HCT116 (cell line): Measurements from ENCODE around the gene MAP4. TPM values are rescaled to one million over a fixed set of nuclear protein-coding genes. Genes with fewer than 3 reads are reported as not detected.

Source experiments
- ATAC-seq: fragments of 200-7000 bp; cut with Tn5 transposase; 2 replicates; pipeline ENCODE4 v1.9.1; 2020; ENCODE audit warnings: mild to moderate bottlenecking, moderate library complexity
- BruUV-seq: library from RNA; stranded (reverse); fragments of 400-500 nt; replicated peaks from 2 replicates; lab custom pipeline; 2021; lab: Mats Ljungman, UMichigan
- CTCF ChIA-PET: fragments of 300-600 bp; sonication (Branson Sonifier 250); formaldehyde crosslinking; loops from one replicate; lab custom pipeline; 2021; ENCODE audit warnings: antibody characterized with exemption; lab: Charles Lee
- POLR2A ChIA-PET: fragments of 300-600, 350-600 bp; sonication (Branson Sonifier 250); formaldehyde crosslinking; loops from one replicate; lab custom pipeline; 2021; ENCODE audit warnings: antibody characterized with exemption; lab: Charles Lee
- RAD21 ChIA-PET, 2 experiments: fragments of 300-600 bp; sonication (Branson Sonifier 250); formaldehyde crosslinking; loops; one replicate each; lab custom pipeline; 2023; ENCODE audit warnings: low total read pairs in 2 of 2; ENCODE audit not compliant: uncharacterized antibody in 2 of 2, unreplicated experiment in 2 of 2, low non-redundant PET in 1 of 2; lab: Charles Lee
- DNase-seq: peaks from one replicate; pipeline ENCODE4 v3.0.0-alpha.2; 2010; ENCODE audit warnings: low read depth, low spot score
- H2AFZ ChIP-seq: fragments of 200-600 bp; shearing (Covaris generic), sonication (generic); 2 replicates; pipeline ENCODE4 v1.6.1; 2017; ENCODE audit warnings: low read depth, mixed run types, mixed read lengths, antibody characterized with exemption, low read length; ENCODE audit not compliant: poor library complexity, severe bottlenecking
- H3K27ac ChIP-seq: 2 replicates; pipeline ENCODE4 v1.5.1; 2012; ENCODE audit warnings: low read depth, low read length
- H3K27me3 ChIP-seq: fragments of 200-600 bp; sonication (generic); 2 replicates; pipeline ENCODE4 v1.6.1; 2016; ENCODE audit warnings: mixed run types, low read length, mixed read lengths; ENCODE audit not compliant: insufficient read depth
- H3K36me3 ChIP-seq, 2 experiments: fragments of 200-500 bp in 1 of 2; fragments of 200-600 bp in 1 of 2; sonication (Bioruptor generic) in 1 of 2; sonication (generic) in 1 of 2; 2 replicates each; pipeline versions ENCODE4 v1.5.1 to v1.6.1; 2014 to 2016; ENCODE audit warnings: low read length in 2 of 2, inconsistent platforms in 1 of 2, mixed read lengths in 1 of 2, mixed run types in 1 of 2; ENCODE audit not compliant: insufficient read depth in 2 of 2, control insufficient read depth in 1 of 2
- H3K4me1 ChIP-seq, 2 experiments: fragments of 200-600 bp in 1 of 2; sonication (generic) in 1 of 2; 2 replicates each; pipeline versions ENCODE4 v1.5.1 to v1.6.1; 2012 to 2017; ENCODE audit warnings: low read length in 2 of 2, inconsistent platforms in 1 of 2, mild to moderate bottlenecking in 1 of 2, mixed read lengths in 1 of 2, mixed run types in 1 of 2, moderate library complexity in 1 of 2; ENCODE audit not compliant: insufficient read depth in 2 of 2, control insufficient read depth in 1 of 2
- H3K4me2 ChIP-seq: fragments of 200-600 bp; sonication (generic); 2 replicates; pipeline ENCODE4 v1.6.1; 2017; ENCODE audit warnings: mixed run types, low read length, mixed read lengths
- H3K4me3 ChIP-seq, 2 experiments: fragments of 200-600 bp in 1 of 2; sonication (generic) in 1 of 2; replicated peaks in 1 of 2; 2 replicates each; pipeline ENCODE4 v1.5.1; 2011 to 2016; ENCODE audit warnings: low read length in 2 of 2, control low read depth in 1 of 2, low read depth in 1 of 2, mild to moderate bottlenecking in 1 of 2, mixed read lengths in 1 of 2, mixed run types in 1 of 2
- H3K79me2 ChIP-seq: fragments of 200-600 bp; sonication (generic); 2 replicates; pipeline ENCODE4 v1.6.1; 2017; ENCODE audit warnings: mild to moderate bottlenecking, mixed run types, low read length, moderate library complexity, mixed read lengths; ENCODE audit not compliant: insufficient read depth
- H3K9ac ChIP-seq: fragments of 200-600 bp; sonication (generic); 2 replicates; pipeline ENCODE4 v1.6.1; 2016; ENCODE audit warnings: low read length, mixed read lengths
- H3K9me2 ChIP-seq: fragments of 200-600 bp; sonication (generic), shearing (Covaris generic); 2 replicates; pipeline ENCODE4 v1.6.1; 2017; ENCODE audit warnings: mixed run types, mild to moderate bottlenecking, moderate library complexity; ENCODE audit not compliant: insufficient read depth
- H3K9me3 ChIP-seq, 2 experiments: fragments of 200-500 bp in 1 of 2; fragments of 200-600 bp in 1 of 2; sonication (Bioruptor generic) in 1 of 2; sonication (generic) in 1 of 2; 2 replicates each; pipeline ENCODE4 v1.6.1; 2014 to 2017; ENCODE audit warnings: low read length in 2 of 2, mixed read lengths in 2 of 2, inconsistent platforms in 1 of 2, low read depth in 1 of 2, mild to moderate bottlenecking in 1 of 2, mixed run types in 1 of 2, moderate library complexity in 1 of 2; ENCODE audit not compliant: control insufficient read depth in 1 of 2, insufficient read depth in 1 of 2
- H4K20me1 ChIP-seq: fragments of 200-600 bp; sonication (generic), shearing (Covaris generic); 2 replicates; pipeline ENCODE4 v1.6.1; 2017; ENCODE audit warnings: mixed run types, mild to moderate bottlenecking, moderate library complexity; ENCODE audit not compliant: insufficient read depth
- JUND ChIP-seq: IDR thresholded peaks from 2 replicates; pipeline ENCODE4 v1.6.1; 2012
- POLR2AphosphoS5 ChIP-seq: IDR thresholded peaks from 2 replicates; pipeline ENCODE4 v1.6.1; 2011; ENCODE audit warnings: mild to moderate bottlenecking, low read depth, low read length, moderate library complexity
- SIN3A ChIP-seq: IDR thresholded peaks from 2 replicates; pipeline ENCODE4 v1.6.1; 2012; ENCODE audit warnings: low read depth
- SRF ChIP-seq: IDR thresholded peaks from 2 replicates; pipeline ENCODE4 v1.6.1; 2012; ENCODE audit warnings: low read depth
- TCF7L2 ChIP-seq: IDR thresholded peaks from 2 replicates; pipeline ENCODE4 v1.7.0; 2011; ENCODE audit warnings: borderline replicate concordance, inconsistent platforms; ENCODE audit not compliant: insufficient read depth, insufficient read length; ENCODE audit errors: extremely low read depth
- YY1 ChIP-seq: IDR thresholded peaks from 2 replicates; pipeline ENCODE4 v1.6.1; 2011; ENCODE audit warnings: low read length, low read depth, moderate library complexity, mild to moderate bottlenecking; ENCODE audit not compliant: insufficient replicate concordance; ENCODE audit errors: extremely low read depth
- intact Hi-C: fragments of 100-400 bp; cut with micrococcal nuclease; formaldehyde crosslinking; loops from 2 replicates; pipeline ENCODE4 v1.10.0; 2022
- total RNA-seq: library from RNA; stranded (reverse); gene quantifications from one replicate; pipeline ENCODE4 v1.2.1, GENCODE V29; 2021; ENCODE audit not compliant: unreplicated experiment
- TF ChIP-seq, protein P1 (sequence below): IDR thresholded peaks from 2 replicates; pipeline ENCODE4 v1.6.1; 2011; ENCODE audit warnings: mild to moderate bottlenecking, low read length, moderate library complexity; ENCODE audit not compliant: insufficient replicate concordance; ENCODE audit errors: extremely low read depth

The MAP4 gene
- total RNA-seq, 1 experiment from 2014 or later, result 200 TPM

DNA sequence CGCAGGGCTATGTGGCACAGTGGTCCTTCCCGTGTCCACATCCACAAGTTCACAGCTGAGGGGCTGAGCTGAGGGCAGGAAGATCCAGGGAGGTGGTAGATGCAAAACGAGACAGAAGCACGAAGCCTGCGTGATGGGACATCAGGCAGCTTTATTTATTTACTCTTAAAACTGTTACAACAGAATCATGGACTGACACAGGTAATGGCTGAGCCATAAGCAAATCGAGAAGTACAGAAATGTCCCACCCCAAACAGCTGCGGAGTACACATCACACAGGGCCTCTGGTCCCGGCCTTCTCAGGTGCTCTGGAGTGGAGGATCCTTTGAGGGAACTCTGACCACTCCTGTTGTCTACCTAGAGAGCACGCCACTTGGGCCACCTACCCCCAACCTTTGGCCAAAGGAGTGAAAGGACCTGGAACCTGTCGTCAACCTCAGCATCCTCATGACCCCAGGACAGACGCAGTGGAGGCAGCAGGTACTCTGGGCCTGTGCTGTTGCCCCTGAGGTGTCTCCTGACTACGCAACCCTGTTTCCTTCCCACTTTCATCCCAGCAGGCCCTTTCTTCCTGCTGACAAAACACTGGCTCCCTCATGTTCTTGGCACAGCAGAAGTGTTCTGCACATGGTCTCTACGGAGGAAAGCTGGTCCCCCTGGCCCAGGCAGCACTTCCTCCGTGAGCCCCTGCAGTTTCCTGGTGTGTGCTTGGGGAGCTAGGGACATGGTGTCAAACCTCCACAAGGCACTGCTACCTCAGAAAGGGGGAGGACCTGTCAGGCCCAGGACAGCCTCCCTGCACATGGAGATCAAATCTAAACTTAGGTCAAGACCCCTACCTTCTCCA, 165.4 kb downstream of the MAP4 start:
- ChIA-PET CTCF (interaction anchor here (1.1 to 1.5 kb wide), 3 partner anchors 25 to 307 kb away, joined by 3 to 6 read pairs (median 4); no protein-coding TSS in a partner anchor), POLR2A (interaction anchor here (0.7 kb wide), 1 partner anchor 301 kb away, joined by 3 read pairs; no protein-coding TSS in a partner anchor), RAD21 (no interaction called here)
- no peaks in the 10 kb centered on the region for H3K9me3 ChIP-seq
- H3K4me3 ChIP-seq, result no peak overlapping the region
- peak; percentile 8 for ATAC-seq
- H3K4me2 ChIP-seq, result no peak overlapping the region
- no peak overlapping the region for H2AFZ ChIP-seq
- TF ChIP-seq, protein P1, sequence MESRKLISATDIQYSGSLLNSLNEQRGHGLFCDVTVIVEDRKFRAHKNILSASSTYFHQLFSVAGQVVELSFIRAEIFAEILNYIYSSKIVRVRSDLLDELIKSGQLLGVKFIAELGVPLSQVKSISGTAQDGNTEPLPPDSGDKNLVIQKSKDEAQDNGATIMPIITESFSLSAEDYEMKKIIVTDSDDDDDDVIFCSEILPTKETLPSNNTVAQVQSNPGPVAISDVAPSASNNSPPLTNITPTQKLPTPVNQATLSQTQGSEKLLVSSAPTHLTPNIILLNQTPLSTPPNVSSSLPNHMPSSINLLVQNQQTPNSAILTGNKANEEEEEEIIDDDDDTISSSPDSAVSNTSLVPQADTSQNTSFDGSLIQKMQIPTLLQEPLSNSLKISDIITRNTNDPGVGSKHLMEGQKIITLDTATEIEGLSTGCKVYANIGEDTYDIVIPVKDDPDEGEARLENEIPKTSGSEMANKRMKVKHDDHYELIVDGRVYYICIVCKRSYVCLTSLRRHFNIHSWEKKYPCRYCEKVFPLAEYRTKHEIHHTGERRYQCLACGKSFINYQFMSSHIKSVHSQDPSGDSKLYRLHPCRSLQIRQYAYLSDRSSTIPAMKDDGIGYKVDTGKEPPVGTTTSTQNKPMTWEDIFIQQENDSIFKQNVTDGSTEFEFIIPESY, result no peak
- TF ChIP-seq JUND, result no peak
- no peak for TF ChIP-seq SIN3A
- no peak for TF ChIP-seq TCF7L2
- peak; percentile 47; the same call in 1 of the 2 replicates for TF ChIP-seq POLR2AphosphoS5
- TF ChIP-seq SRF, result no peak
- no peak for TF ChIP-seq YY1
- no peaks in the 10 kb centered on the region for H4K20me1 ChIP-seq
- no peaks in the 10 kb centered on the region for H3K79me2 ChIP-seq
- intact Hi-C loops, result loop anchor here (5.0 kb wide), 1 partner anchor 142 kb away; no protein-coding TSS in a partner anchor
- H3K4me1 ChIP-seq, result no peaks in the 10 kb centered on the region
- no TSS peak for BruUV-seq
- no peak for DNase-seq
- H3K9ac ChIP-seq, result no peak overlapping the region
- no peaks in the 10 kb centered on the region for H3K9me2 ChIP-seq
- peaks cover 29 to 44% of the 10 kb centered on the region in 2 experiments; a peak in 3 of 4 replicates for H3K36me3 ChIP-seq
- no peaks in the 10 kb centered on the region for H3K27me3 ChIP-seq
- 0 out of 2 replicates have a peak overlapping the region, but pooled peaks have one; percentile 18 for H3K27ac ChIP-seq
